ENCODE results near the gene DHX35.

The DHX35 gene

DNA sequence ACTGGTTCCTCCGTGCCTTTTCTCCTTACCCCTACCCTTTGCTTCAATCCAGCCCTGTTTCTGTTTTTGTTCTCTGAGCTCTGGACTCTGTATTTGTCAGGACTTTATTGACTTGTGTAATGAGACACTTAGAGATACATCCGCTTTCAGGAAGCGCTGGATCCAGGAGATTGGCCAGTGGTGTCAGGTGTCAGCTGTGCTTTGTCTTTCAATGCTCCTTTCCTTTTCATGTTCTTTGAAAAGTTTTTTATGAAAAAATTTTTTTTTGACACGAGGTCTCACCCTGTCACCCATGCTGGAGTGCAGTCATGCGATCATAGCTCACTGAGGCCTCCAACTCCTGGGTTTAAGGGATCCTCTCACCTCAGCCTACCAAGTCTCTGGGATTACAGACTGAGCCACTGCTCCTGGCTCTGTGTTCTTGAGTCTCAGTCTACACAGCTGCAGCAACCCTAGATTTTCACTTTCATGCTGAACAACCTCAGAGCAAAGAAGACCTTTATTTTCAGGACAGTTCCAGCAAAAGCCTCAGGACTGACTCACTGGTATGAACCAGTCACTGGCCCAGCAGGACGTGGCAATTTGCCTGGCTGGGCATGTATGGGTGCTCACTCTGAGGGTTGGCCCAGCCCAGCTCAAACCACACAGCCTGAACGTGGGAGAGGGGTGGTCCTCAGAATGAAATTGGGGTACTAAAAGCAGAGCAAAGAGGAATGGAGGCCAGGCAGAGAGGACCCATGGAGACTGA lies 108.5 kb downstream of the DHX35 start:
- H3K27ac ChIP-seq, result no peak overlapping the region
- TF ChIP-seq, protein P1, sequence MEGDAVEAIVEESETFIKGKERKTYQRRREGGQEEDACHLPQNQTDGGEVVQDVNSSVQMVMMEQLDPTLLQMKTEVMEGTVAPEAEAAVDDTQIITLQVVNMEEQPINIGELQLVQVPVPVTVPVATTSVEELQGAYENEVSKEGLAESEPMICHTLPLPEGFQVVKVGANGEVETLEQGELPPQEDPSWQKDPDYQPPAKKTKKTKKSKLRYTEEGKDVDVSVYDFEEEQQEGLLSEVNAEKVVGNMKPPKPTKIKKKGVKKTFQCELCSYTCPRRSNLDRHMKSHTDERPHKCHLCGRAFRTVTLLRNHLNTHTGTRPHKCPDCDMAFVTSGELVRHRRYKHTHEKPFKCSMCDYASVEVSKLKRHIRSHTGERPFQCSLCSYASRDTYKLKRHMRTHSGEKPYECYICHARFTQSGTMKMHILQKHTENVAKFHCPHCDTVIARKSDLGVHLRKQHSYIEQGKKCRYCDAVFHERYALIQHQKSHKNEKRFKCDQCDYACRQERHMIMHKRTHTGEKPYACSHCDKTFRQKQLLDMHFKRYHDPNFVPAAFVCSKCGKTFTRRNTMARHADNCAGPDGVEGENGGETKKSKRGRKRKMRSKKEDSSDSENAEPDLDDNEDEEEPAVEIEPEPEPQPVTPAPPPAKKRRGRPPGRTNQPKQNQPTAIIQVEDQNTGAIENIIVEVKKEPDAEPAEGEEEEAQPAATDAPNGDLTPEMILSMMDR (conservative IDR thresholded peaks at IDR 0.05), result no peak

DNA sequence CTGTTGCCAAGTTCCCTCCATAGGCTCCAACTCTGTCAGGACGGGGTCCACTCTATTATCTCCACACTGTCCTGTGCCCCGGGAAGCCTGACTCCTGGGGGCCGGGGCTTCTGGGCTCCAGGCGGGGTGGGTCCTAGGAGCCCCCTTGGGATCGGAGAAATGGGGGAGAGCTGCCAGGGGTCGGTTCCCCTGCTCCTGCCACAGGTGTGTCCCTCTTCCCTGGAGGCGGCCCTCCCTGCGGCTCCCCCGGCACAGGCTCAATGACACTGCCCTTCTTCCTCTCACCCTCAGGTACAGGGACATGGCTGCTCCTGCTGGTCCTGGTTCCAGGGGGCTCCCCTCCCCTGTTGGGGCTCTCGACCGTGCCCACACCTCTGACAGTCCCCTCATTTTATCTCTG lies 110.0 kb downstream of the DHX35 start:
- TF ChIP-seq, protein P1 (conservative IDR thresholded peaks at IDR 0.05), result no peak
- no peak overlapping the region for H3K27ac ChIP-seq

- TF ChIP-seq, protein P1 (conservative IDR thresholded peaks at IDR 0.05), result no peak
- no peak overlapping the region for H3K27ac ChIP-seq
These were observed 110.5 kb downstream of the DHX35 start for GRCh38 chr20:39072653-39073052.

DNA sequence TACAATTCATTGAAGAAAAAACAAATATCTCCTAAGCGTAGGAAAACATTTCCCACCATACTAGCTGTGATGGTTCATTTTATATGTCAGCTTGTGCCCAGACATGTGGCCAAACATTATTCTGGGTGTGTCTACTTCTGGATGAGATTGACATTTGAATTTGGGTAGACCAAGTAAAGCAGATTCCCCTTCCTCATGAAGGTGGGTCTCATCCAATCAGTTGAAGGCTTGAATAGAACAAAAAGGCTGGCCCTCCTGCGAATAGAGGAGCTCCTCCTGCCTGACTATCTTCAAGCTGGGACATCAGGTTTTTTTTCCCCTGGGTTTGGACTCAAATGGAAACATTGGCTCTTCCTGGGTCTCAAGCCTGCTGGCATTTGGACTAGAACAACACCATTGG lies 113.6 kb downstream of the DHX35 start:
- TF ChIP-seq, protein P1 (conservative IDR thresholded peaks at IDR 0.05), result no peak

GRCh38 chr20:39076958-39077357 lies 114.8 kb downstream of the DHX35 start:
- no peak overlapping the region for H3K27ac ChIP-seq
- TF ChIP-seq, protein P1 (conservative IDR thresholded peaks at IDR 0.05), result no peak

More for the DNA sequence above, 113.6 kb downstream of the DHX35 start:
- H3K27ac ChIP-seq, result no peak overlapping the region

GRCh38 chr20:39080326-39080725 lies 118.2 kb downstream of the DHX35 start:
- H3K27ac ChIP-seq, result no peak overlapping the region
- TF ChIP-seq, protein P1 (conservative IDR thresholded peaks at IDR 0.05), result no peak

GRCh38 chr20:39081255-39081654 lies 119.1 kb downstream of the DHX35 start:
- H3K27ac ChIP-seq, result no peak overlapping the region
- TF ChIP-seq, protein P1 (conservative IDR thresholded peaks at IDR 0.05), result peak; percentile 97
